Measurements from ENCODE around the gene CEP162. TPM values are rescaled to one million over a fixed set of nuclear protein-coding genes. Genes with fewer than 3 reads are reported as not detected.

CEP162 gene
- total and polyA plus RNA-seq, 10 of the 15 experiments (the other 5 are each of a cell fraction or from before 2014, with no cell fraction given) = 2.7 to 7.9 (median 4.5) TPM

DNA sequence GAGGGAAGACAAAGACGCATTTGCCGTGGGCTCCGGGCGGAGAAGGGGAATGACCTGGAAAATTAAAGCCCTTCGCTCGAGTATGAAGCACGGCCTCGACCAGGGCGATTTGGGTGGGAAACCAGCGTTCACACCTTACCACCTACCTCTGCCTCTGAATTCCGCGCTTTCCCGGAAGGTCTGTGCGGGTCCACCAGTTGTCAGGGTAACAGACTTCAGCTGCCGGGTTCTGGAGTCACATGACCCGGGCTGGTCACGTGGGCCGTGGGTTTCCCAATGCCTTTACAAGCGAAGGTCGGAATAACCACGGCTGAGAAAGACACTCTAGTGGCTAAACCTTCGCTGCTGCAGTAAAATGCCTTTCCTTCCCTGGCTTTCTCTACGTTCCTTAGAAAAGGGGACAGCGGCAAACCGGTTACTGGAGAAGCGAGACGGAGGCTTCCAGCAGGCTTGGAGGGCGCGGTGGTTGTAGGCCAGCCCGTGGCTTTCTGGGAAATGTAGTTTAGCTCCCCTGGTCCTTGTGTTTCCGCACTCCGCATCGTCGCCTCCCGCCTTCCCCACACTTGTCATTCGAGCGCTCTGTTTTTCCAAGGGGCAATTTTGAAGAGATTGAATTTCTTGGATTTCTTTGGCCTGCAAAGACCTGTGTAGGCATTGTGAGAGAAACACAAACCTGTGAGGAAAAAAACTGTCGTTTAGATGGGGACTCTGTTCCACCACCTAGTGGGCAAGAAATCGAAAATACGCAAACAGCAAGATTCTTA, at the start of gene CEP162 (continued):
- TF ChIP-seq MTA2 (IDR thresholded peaks at IDR 0.05; ENCODE audit: low read depth) (no peak), RCOR1 (conservative IDR thresholded peaks at IDR 0.05; ENCODE audit: low read depth, low read length) (no peak), BHLHE40 (IDR thresholded peaks at IDR 0.05; ENCODE audit: borderline replicate concordance in 1 of 2, low read depth in 2 of 2, low read length in 1 of 2) (peak; percentile 37 to 81; a peak in 3 of 4 replicates), NKRF (conservative IDR thresholded peaks at IDR 0.05) (peak; percentile 96), ATF7 (IDR thresholded peaks at IDR 0.05; ENCODE audit: low read depth) (peak; percentile 60), RB1 (IDR thresholded peaks at IDR 0.05; ENCODE audit: borderline replicate concordance) (peak; percentile 59; the same call in 1 of the 2 replicates), MLLT1 (IDR thresholded peaks at IDR 0.05) (peak; percentile 16; the same call in 1 of the 2 replicates), FOS (IDR thresholded peaks at IDR 0.05; ENCODE audit: borderline replicate concordance, extremely low read depth, insufficient read length) (peak; percentile 73), MTA3 (IDR thresholded peaks at IDR 0.05; ENCODE audit: borderline replicate concordance, low read length) (peak; percentile 42; the same call in 1 of the 2 replicates), GATAD2B (conservative IDR thresholded peaks at IDR 0.05; ENCODE audit: low read depth) (peak; percentile 27), PML (IDR thresholded peaks at IDR 0.05; ENCODE audit: low read length) (no peak), STAT3 (IDR thresholded peaks at IDR 0.05; ENCODE audit: low read depth, low read length) (peak; percentile 25; the same call in 1 of the 2 replicates), REST (IDR thresholded peaks at IDR 0.05; ENCODE audit: low read depth, low read length) (no peak), HDAC6 (IDR thresholded peaks at IDR 0.05; ENCODE audit: unreplicated experiment) (no peak), ZZZ3 (IDR thresholded peaks at IDR 0.05; ENCODE audit: control insufficient read depth, insufficient read length, low read depth) (no peak), SIN3A (IDR thresholded peaks at IDR 0.05; ENCODE audit: low read depth, low read length) (peak; percentile 97), MYB (IDR thresholded peaks at IDR 0.05; ENCODE audit: borderline replicate concordance, low read depth, low read length) (no peak), SKIL (IDR thresholded peaks at IDR 0.05; ENCODE audit: low read depth, poor library complexity, severe bottlenecking) (peak; percentile 38)
- TF ChIP-seq, protein P1, sequence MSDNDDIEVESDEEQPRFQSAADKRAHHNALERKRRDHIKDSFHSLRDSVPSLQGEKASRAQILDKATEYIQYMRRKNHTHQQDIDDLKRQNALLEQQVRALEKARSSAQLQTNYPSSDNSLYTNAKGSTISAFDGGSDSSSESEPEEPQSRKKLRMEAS (IDR thresholded peaks at IDR 0.05; ENCODE audit: low read depth, low read length) = peak; percentile 99
